ENCODE data around the gene KBTBD3. TPM values are rescaled to one million over a fixed set of nuclear protein-coding genes. Genes with fewer than 3 reads are reported as not detected.
A peak's percentile ranks its signal among the peaks of the same experiment; 100 is the strongest.

KBTBD3 gene
- total and polyA plus RNA-seq, 2 experiments from 2014 or later = 1.9 to 13.7 TPM

- peak; percentile 26; the same call in 1 of the 2 replicates for TF ChIP-seq ETS1 (IDR thresholded peaks at IDR 0.05)
- TF ChIP-seq JUNB (IDR thresholded peaks at IDR 0.05; ENCODE audit: unreplicated experiment) = no peak
- TF ChIP-seq ZNF462 (CRISPR knock-in tag; IDR thresholded peaks at IDR 0.05) = peak; percentile 61; the same call in 1 of the 2 replicates
- TF ChIP-seq STAT1 (IDR thresholded peaks at IDR 0.05; ENCODE audit: unreplicated experiment) = no peak
- peak; percentile 76 for TF ChIP-seq POLR2AphosphoS5 (IDR thresholded peaks at IDR 0.05; ENCODE audit: low read depth)
- no peak for TF ChIP-seq NANOG (IDR thresholded peaks at IDR 0.05; ENCODE audit: borderline replicate concordance)
- TF ChIP-seq ZNF114 (CRISPR knock-in tag; IDR thresholded peaks at IDR 0.05) = no peak
These were observed 55.0 kb downstream of the KBTBD3 start, which contains the start of gene MSANTD4 (continued) for GRCh38 chr11:106021967-106022794.
